ENCODE data around the gene SMIM44.

The SMIM44 gene

DNA sequence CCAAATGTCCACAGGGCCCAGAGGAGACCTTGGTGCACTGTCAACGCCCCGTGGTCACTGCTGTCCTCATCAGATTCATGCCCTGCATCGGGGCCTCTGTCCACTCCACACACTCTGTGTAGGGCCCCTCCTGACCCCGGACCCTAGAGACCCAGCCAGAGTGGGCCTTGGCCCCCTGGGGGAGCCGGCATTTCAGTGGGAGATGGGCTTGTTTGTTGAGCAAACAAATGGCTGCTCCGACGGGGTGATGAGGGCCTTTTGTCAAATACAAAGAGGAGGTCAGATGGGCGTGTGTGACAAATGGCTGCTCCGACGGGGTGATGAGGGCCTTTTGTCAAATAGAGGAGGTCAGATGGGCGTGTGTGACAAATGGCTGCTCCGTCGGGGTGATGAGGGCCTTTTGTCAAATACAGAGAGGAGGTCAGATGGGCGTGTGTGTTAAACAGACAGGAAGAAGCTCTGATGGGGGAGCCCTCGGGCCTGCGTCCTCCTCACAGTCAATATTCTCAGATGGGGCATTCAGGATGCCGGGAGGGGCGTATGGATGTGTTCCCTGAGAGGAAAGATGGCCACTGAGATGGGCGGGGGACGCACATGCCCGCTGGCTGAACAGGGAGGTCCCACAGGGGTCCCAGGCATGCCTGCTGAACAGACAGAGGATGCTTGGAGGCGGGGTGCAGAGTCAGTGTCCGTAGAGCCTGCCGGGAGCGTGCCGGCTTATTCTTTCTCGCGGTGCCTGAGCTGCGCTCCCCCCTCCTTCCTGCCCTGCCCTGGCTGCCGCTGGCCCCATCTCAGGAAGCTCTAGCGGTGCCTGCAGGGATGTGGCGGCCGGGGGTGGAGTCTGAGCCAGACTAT is 39.2 kb downstream of the SMIM44 start:
- no peak for TF ChIP-seq CTCF (IDR thresholded peaks at IDR 0.05; ENCODE audit: control extremely low read depth, extremely low read depth, low read depth, missing control alignments)
- POLR2A ChIA-PET: no interaction called here
- no peak for DNase-seq (ENCODE audit: extremely low spot score)
- CTCF ChIA-PET: interaction anchor here (2.6 to 6.5 kb wide), 2 partner anchors 15 kb away, joined by 11 to 37 read pairs; no protein-coding TSS in a partner anchor

DNA sequence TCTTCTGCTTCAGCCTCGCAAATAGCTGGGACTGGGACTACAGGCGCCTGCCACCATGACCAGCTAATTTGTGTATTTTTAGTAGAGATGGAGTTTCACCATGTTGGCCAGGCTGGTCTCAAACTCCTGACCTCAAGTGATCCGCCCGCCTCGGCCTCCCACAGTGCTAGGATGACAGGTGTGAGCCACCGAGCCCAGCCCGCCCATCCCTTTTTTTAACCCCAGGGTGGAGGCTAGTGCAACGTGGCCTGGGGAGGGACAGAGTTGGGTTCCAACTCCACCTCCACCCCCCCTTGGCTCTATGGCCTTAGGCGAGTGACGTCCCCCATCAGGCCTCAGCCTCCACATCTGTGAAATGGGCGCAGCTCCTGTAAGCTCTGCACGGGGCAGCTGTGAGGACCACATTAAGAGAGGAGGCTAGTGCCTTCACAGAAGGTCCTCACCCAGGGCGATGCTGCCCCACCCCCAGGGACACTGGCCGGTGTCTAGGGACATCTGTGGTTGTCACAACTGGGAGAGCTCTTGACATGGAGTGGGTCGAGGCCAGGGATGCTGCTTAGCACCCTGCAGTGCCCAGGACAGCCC is 40.7 kb downstream of the SMIM44 start:
- TF ChIP-seq CTCF (IDR thresholded peaks at IDR 0.05; ENCODE audit: control extremely low read depth, extremely low read depth, low read depth, missing control alignments): no peak
- DNase-seq (ENCODE audit: extremely low spot score): no peak
- POLR2A ChIA-PET: no interaction called here
- CTCF ChIA-PET: interaction anchor here (1.1 to 6.5 kb wide), 3 partner anchors 13 to 42 kb away, joined by 3 to 37 read pairs (median 4); no protein-coding TSS in a partner anchor

DNA sequence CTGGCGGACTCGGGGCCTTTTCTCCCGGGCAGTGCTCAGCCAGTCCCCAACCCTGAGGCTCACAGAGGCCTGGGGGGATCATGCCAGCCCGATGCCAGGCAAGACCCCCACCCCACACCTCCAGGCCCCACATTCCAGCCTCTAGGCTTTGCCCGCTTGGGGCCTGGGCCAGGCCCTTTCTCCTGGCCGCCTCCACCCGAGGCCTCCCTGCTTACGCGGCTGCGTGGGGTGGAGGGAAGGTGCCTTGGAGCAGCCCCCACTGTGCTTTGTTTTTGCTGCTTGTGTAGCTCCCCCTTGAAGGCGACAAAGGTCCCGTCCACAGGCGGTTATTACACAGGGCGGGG is 41.3 kb downstream of the SMIM44 start:
- TF ChIP-seq CTCF (IDR thresholded peaks at IDR 0.05; ENCODE audit: control extremely low read depth, extremely low read depth, low read depth, missing control alignments): no peak
- no peak for DNase-seq (ENCODE audit: extremely low spot score)
- ChIA-PET POLR2A (no interaction called here), CTCF (interaction anchor here (1.4 to 6.5 kb wide), 2 partner anchors 13 to 28 kb away, joined by 4 to 37 read pairs; no protein-coding TSS in a partner anchor)

- TF ChIP-seq CTCF (IDR thresholded peaks at IDR 0.05; ENCODE audit: control extremely low read depth, extremely low read depth, low read depth, missing control alignments): no peak
- no peak for DNase-seq (ENCODE audit: extremely low spot score)
- POLR2A ChIA-PET: no interaction called here
- CTCF ChIA-PET: interaction anchor here (0.8 to 6.5 kb wide), 3 partner anchors 12 to 136 kb away, joined by 3 to 37 read pairs (median 9); no protein-coding TSS in a partner anchor
These were observed 41.9 kb downstream of the SMIM44 start for GRCh38 chr19:3441089-3441985.

DNA sequence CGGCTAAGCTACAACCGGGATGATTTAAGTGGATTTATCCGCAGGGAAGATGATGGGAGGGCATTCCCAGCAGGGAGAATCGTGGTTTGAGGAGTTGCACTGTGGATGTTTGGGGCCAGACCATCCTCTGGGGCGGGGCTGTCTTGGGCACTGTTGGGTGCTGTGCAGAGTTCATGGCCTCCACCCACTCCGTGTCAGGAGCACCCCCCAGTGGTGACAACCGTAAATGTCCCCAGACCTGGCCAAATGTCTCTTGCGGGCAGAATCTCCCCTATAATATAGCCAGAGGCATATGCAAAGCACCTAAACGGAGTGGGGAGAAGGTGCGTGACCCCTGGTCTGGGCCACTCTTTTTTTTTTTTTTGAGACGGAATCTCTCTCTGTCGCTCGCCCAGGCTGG is 43.2 kb downstream of the SMIM44 start:
- ChIA-PET CTCF (interaction anchor here (0.7 to 6.5 kb wide), 4 partner anchors 11 to 135 kb away, joined by 3 to 37 read pairs (median 9); no protein-coding TSS in a partner anchor), POLR2A (interaction anchor here (0.6 kb wide), 1 partner anchor 64 kb away, joined by 10 read pairs; no protein-coding TSS in a partner anchor)
- peak; percentile 75 for DNase-seq (ENCODE audit: extremely low spot score)
- TF ChIP-seq CTCF (IDR thresholded peaks at IDR 0.05; ENCODE audit: control extremely low read depth, extremely low read depth, low read depth, missing control alignments): peak; percentile 42

All from GM10248 (cell line).